Right cardiac atrium (tissue), 5 donors: ENCODE data around the gene RAD51D. TPM values are rescaled to one million over a fixed set of nuclear protein-coding genes. Genes with fewer than 3 reads are reported as not detected.
"Not testable (repeated sequence)": the region's sequence is repeated elsewhere in the genome, so short reads cannot be mapped to it uniquely, and the experiment has no call there.

Experiments used
- ATAC-seq, 2 donors: fragments of 200-7000 bp; cut with Tn5 transposase; one replicate each; pipeline versions ENCODE4 v1.8.0 to v1.9.1; 2020; ENCODE audit warnings: moderate library complexity in 2 of 2, mild to moderate bottlenecking in 1 of 2
- DNase-seq, 3 donors: peaks; one replicate each; pipeline ENCODE4 v3.0.0-alpha.2; 2020
- H3K27ac ChIP-seq: one replicate; pipeline ENCODE4 v1.5.1; 2013; ENCODE audit warnings: mild to moderate bottlenecking, low read length, control low read depth, moderate library complexity
- H3K27me3 ChIP-seq: one replicate; pipeline ENCODE4 v1.6.1; 2013; ENCODE audit not compliant: control insufficient read depth, insufficient read depth
- H3K4me1 ChIP-seq: one replicate; pipeline ENCODE4 v1.6.1; 2013; ENCODE audit warnings: low read length; ENCODE audit not compliant: control insufficient read depth, insufficient read depth
- H3K4me3 ChIP-seq: one replicate; pipeline ENCODE4 v1.5.1; 2013; ENCODE audit warnings: low read length, control low read depth
- H3K9me3 ChIP-seq: one replicate; pipeline ENCODE4 v1.6.1; 2013; ENCODE audit warnings: low read length; ENCODE audit not compliant: control insufficient read depth
- WGBS: extraction: QIAGEN DNeasy Blood & Tissue Kit; methylation state at CpG from one replicate; pipeline ENCODE4 v1.1.7; 2013; 5-methylcytosine and 5-hydroxymethylcytosine counted together
- intact Hi-C, 4 donors: fragments of 100-400 bp; cut with DNase I; formaldehyde crosslinking; loops; one replicate each; pipeline versions ENCODE4 v1.11.0 to v1.14.0; 2022 to 2023
- polyA plus RNA-seq: library from polyadenylated mRNA; stranded (reverse); fragments of 200-250 nt; gene quantifications from one replicate; pipeline ENCODE4 v1.2.3, GENCODE V29; 2013
- total RNA-seq, 4 donors: library from RNA; stranded (reverse); fragmentation: NEBNext Ultra II Directional; extraction: Animal tissue kit (Norgen Biotek cat#: 25700); gene quantifications; one replicate each; pipeline ENCODE4 v1.2.1, GENCODE V29; 2021
- donor health status: healthy with polysubstance abuse.
- donor health status: DM: no; HTN: yes; CAD: no.
- donor health status: DM: no; HTN: no; CAD: no.
- donor health status: DM: no; HTN: yes; CAD: no; lungs with severe emphysema.
- donor health status: DM: yes; HTN: yes; CAD: no.

The RAD51D gene
- total and polyA plus RNA-seq, 5 donors, result 3.4 to 7.1 (median 5.9) TPM

DNA sequence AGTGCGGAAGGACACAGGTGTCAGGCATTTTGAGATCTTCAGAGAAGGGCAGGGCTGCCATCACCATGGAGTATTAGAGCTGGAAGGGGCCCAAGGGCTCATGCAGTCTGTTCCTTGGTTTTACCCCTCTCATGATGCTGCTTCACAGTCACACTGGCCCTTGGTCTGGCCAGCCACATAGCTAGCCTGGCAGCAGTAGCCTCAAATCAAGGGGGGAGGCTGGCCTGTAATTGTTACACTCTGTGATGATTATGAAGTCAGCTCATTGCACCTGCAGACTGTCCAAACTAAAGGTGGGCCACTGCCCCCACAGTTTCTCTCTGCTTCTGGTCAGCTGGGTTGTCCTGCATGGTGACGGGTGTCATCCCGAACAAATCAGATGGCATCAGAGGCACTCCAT lies 1.7 kb upstream of the RAD51D start, which contains the start of gene FNDC8:
FNDC8 (plus strand) TSS at position 301 of the 400 bp plus-strand sequence; CDS start at position 380, 79 bp downstream.
- no peak within 1 kb of the TSS for H3K4me3 ChIP-seq
- 94% methylated on average over 3 of the region's 3 CpGs for WGBS
- no peaks in the 10 kb centered on the region for H3K9me3 ChIP-seq
- H3K27me3 ChIP-seq, result no peaks in the 10 kb centered on the region
- no peak for DNase-seq
- H3K27ac ChIP-seq, result no peak within 1 kb of the TSS
- no peak for ATAC-seq
- intact Hi-C loops, result loop anchor here in 3 of 4 donors (2.0 to 10.0 kb wide), 3 partner anchors 124 to 697 kb away; no protein-coding TSS in a partner anchor
- H3K4me1 ChIP-seq, result peaks cover 3% of the 10 kb centered on the region

GRCh38 chr17:35117984-35118383 lies 1.7 kb downstream of the RAD51D start:
- H3K9me3 ChIP-seq, result no peaks in the 10 kb centered on the region
- H3K27me3 ChIP-seq, result no peaks in the 10 kb centered on the region
- intact Hi-C loops, result loop anchor here in 3 of 4 donors (5.0 to 10.0 kb wide), 4 partner anchors 123 to 693 kb away; no protein-coding TSS in a partner anchor
- DNase-seq (no peak), ATAC-seq (no peak)
- peaks cover 3% of the 10 kb centered on the region for H3K4me1 ChIP-seq
- H3K4me3 ChIP-seq, result no peak overlapping the region
- H3K27ac ChIP-seq, result no peak overlapping the region

- DNase-seq (no peak), ATAC-seq (no peak)
- Histone ChIP-seq H3K27ac (no peak overlapping the region), H3K9me3 (no peaks in the 10 kb centered on the region), H3K4me3 (no peak overlapping the region), H3K4me1 (peaks cover 3% of the 10 kb centered on the region), H3K27me3 (no peaks in the 10 kb centered on the region)
- 84% methylated on average over 12 of the region's 12 CpGs for WGBS
- intact Hi-C loops, result loop anchor here in 3 of 4 donors (5.0 to 10.0 kb wide), 4 partner anchors 122 to 692 kb away; no protein-coding TSS in a partner anchor
Observed at GRCh38 chr17:35116845-35117244, 2.8 kb downstream of the RAD51D start.

DNA sequence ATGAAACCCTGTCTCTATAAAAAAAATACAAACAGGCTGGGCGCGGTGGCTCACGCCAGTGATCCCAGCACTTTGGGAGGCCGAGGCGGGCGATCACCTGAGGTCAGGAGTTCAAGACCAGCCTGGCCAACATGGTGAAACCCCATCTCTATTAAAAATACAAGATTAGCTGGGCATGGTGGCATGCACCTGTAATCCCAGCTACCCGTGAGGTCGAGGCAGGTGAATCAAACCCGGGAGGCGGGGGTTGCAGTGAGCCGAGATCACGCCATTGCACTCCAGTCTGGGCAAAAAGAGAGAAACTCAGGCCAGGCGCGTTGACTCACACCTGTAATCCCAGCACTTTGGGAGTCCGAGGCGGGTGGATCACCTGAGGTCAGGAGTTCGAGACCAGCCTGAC lies 8.9 kb downstream of the RAD51D start:
- not testable (repeated sequence) for DNase-seq, H3K27me3 ChIP-seq, H3K4me3 ChIP-seq, H3K9me3 ChIP-seq, H3K4me1 ChIP-seq, H3K27ac ChIP-seq, ATAC-seq
- 98% methylated on average over 17 of the region's 17 CpGs for WGBS
- intact Hi-C loops, result loop anchor here in 2 of 4 donors (10.0 kb wide), 2 partner anchors 116 to 686 kb away; no protein-coding TSS in a partner anchor

- intact Hi-C loops, result no loop called here
- DNase-seq (no peak), ATAC-seq (no peak)
- no peaks in the 10 kb centered on the region for H3K4me1 ChIP-seq
- H3K27me3 ChIP-seq, result no peaks in the 10 kb centered on the region
- no peaks in the 10 kb centered on the region for H3K9me3 ChIP-seq
- 95% methylated on average over 5 of the region's 5 CpGs for WGBS
- H3K27ac ChIP-seq, result no peak overlapping the region
- H3K4me3 ChIP-seq, result no peak overlapping the region
Observed at GRCh38 chr17:35104844-35105450, 14.7 kb downstream of the RAD51D start.

GRCh38 chr17:35103271-35103670 lies 16.4 kb downstream of the RAD51D start:
- H3K9me3 ChIP-seq, result no peaks in the 10 kb centered on the region
- H3K27me3 ChIP-seq, result no peaks in the 10 kb centered on the region
- DNase-seq (no peak), ATAC-seq (no peak)
- 94% methylated on average over 5 of the region's 5 CpGs for WGBS
- intact Hi-C loops, result no loop called here
- H3K4me3 ChIP-seq, result no peak overlapping the region
- no peak overlapping the region for H3K27ac ChIP-seq
- H3K4me1 ChIP-seq, result no peaks in the 10 kb centered on the region

GRCh38 chr17:35101725-35102124 lies 17.9 kb downstream of the RAD51D start:
- 96% methylated on average over 2 of the region's 2 CpGs for WGBS
- no peak overlapping the region for H3K27ac ChIP-seq
- ATAC-seq (no peak), DNase-seq (no peak)
- H3K9me3 ChIP-seq, result no peaks in the 10 kb centered on the region
- H3K4me1 ChIP-seq, result no peaks in the 10 kb centered on the region
- intact Hi-C loops, result no loop called here
- H3K27me3 ChIP-seq, result no peaks in the 10 kb centered on the region
- H3K4me3 ChIP-seq, result no peak overlapping the region

DNA sequence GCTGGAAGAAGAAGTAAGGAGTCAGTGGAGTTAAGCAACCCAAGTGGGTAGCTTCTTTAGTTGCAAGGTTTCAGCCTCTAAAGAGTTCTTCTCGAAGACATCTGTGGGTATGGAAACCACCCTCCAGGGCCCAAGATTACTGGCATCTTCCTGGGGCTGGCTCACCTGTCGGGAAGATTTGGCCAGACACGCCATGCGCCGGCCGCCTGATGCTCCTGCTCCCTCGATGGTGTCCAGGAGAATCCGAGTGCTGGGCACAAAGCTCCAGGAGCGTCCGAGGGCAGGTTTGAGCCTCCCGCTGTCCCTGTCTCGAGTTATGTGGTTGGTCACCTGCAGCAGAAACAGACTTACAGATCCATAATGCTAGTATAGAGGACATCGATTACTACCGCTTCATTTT lies 18.6 kb downstream of the RAD51D start:
- no peak for DNase-seq
- no peak overlapping the region for H3K27ac ChIP-seq
- no peak for ATAC-seq
- no peak overlapping the region for H3K4me3 ChIP-seq
- H3K4me1 ChIP-seq, result no peaks in the 10 kb centered on the region
- H3K9me3 ChIP-seq, result no peaks in the 10 kb centered on the region
- 95% methylated on average over 14 of the region's 14 CpGs for WGBS
- intact Hi-C loops, result no loop called here
- H3K27me3 ChIP-seq, result no peaks in the 10 kb centered on the region

DNA sequence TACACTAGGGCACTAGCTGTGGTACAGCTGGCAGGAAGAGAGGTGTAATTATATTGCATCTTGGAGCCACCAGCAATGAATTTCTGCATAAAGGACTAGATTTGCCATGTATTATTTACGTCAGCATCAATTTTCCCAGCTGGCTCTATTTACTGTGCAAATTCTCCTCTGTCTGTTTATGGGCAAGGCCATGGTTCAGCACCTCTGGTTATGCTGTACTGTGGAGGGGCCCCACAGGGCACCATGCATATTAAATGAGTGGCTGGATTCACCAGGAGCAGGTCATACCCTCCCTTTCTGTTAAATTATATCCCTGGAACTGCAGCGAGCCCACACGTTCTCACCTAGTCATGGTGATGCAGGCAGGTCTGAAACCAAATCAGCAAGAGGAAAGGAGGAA lies 19.8 kb downstream of the RAD51D start:
- intact Hi-C loops, result no loop called here
- no peak for ATAC-seq

GRCh38 chr17:35097776-35098175 lies 21.9 kb downstream of the RAD51D start:
- no peak for ATAC-seq
- Histone ChIP-seq H3K4me1 (no peaks in the 10 kb centered on the region), H3K27me3 (no peaks in the 10 kb centered on the region), H3K9me3 (no peaks in the 10 kb centered on the region), H3K27ac (no peak overlapping the region), H3K4me3 (no peak overlapping the region)
- no peak for DNase-seq
- intact Hi-C loops, result no loop called here
- WGBS, result 84% methylated on average over 2 of the region's 2 CpGs

More for the DNA sequence above, 19.8 kb downstream of the RAD51D start:
- Histone ChIP-seq H3K9me3 (no peaks in the 10 kb centered on the region), H3K4me1 (no peaks in the 10 kb centered on the region), H3K4me3 (no peak overlapping the region), H3K27ac (no peak overlapping the region), H3K27me3 (no peaks in the 10 kb centered on the region)
- DNase-seq, result no peak
- 84% methylated on average over 3 of the region's 3 CpGs for WGBS

- DNase-seq, result no peak
- Histone ChIP-seq H3K27me3 (no peaks in the 10 kb centered on the region), H3K9me3 (no peaks in the 10 kb centered on the region), H3K4me3 (no peak overlapping the region), H3K27ac (no peak overlapping the region), H3K4me1 (no peaks in the 10 kb centered on the region)
- 100% methylated on average over 1 of the region's 1 CpG for WGBS
- intact Hi-C loops, result no loop called here
- no peak for ATAC-seq
Observed at GRCh38 chr17:35095741-35096140, 23.9 kb downstream of the RAD51D start.
